HG03097 (cell line): Measurements from ENCODE around the gene FBN1.

Experiments
- ATAC-seq: cut with Tn5 transposase; IDR thresholded peaks from one replicate; pipeline ENCODE4 v1.9.1; 2021; ENCODE audit not compliant: unreplicated experiment, low FRiP score

The FBN1 gene

DNA sequence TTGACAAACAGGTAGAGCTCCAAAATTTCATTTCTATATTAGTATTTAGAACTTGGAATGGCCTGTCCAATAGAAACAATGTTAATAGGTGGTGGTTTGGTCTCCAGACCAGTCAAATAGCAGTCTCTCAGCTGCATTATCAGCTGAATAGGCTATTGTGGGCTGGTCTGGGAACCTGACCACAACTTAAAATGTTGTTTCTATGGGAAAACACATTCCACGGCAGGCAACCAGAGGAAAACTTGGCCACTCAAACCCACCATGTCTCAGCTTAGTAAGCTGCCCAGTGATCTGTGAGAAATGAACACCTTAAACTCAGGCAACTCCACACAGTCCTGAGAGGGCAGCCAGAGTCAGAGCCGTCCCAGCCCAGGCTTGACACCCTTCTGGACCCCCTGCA is 20.4 kb downstream of the FBN1 start:
- no peak for ATAC-seq

DNA sequence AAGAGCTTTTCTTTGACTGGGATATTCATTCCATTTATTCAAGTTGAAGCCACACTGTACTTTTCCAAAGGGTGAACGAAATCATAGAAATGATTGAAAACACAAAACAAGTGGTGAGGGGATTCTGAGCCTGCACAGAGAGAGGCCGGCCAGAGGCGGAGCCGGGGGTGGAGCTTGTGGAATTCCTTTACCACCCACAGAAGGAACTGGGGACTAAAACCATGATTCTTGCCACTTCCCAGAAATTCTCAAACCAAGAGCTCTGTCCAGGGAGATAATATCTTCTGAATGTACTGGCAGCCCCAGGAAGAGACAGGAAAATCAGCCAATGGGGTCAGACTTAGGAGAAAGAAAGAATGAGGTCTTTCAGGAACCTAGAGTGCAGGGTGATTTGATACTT is 20.8 kb downstream of the FBN1 start:
- no peak for ATAC-seq

DNA sequence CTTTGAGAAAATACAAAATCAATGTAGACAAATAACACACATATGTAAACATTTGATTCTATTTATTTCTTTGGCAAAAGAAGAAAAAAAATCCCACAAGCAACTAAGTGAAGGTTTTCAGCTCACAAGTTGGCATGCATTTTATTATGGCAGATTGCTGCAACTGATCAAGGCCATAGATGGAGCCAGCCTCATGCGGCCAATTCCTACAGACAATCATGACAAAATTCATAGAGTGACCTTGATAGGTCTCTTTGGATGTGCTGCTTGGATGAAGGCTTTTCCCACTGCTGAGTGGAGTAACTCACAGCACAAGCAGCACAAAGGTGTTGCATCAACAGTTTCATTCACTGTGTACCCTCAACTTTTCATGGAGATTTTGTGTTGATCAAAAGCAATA is 22.1 kb downstream of the FBN1 start:
- no peak for ATAC-seq

DNA sequence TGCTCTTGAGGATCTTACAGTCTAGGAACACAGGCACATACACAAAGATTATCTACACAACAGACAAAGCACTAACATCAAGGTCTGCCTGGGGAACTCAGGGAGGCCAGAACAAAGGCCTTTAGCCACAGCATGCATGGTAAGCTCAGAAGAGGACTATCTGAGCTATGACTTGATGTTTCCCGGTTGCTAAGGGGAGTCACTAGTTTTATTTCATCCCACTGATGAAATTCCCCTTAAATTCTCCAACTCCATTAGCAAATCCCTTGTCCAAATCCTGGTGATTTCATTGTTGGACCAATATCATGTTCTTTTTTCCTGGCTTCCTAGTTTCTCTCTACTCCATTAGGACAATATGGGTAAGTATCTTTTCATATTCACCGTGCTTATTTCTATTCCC is 23.3 kb downstream of the FBN1 start:
- ATAC-seq = no peak

- ATAC-seq = no peak
Observed at GRCh38 chr15:48619446-48619845, 26.1 kb downstream of the FBN1 start.

- no peak for ATAC-seq
Observed at GRCh38 chr15:48617619-48618018, 27.9 kb downstream of the FBN1 start.

GRCh38 chr15:48616216-48616615 is 29.3 kb downstream of the FBN1 start:
- ATAC-seq = no peak

- ATAC-seq = no peak
Observed at GRCh38 chr15:48614051-48614450, 31.5 kb downstream of the FBN1 start.

DNA sequence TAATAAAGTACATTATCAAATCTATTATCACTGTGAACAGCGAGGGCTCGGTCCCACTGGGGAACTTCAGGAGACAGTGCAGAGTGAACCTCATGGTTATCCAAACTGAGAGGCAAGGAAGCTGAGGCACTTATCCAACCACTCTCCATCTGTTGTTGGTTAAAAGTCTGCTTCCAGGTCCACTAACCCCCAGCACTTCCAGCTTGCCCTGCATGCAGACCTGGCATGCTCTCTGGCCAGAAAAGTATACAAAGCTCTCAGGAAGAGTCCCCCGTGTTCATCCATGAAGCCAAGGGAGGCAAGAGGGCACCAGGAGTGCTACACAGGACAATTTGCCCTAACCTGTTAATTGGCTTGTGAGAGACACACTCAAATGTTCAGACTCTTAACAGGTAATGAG is 36.0 kb downstream of the FBN1 start:
- ATAC-seq = no peak

GRCh38 chr15:48607846-48608245 is 37.7 kb downstream of the FBN1 start:
- ATAC-seq = no peak

- no peak for ATAC-seq
Observed at GRCh38 chr15:48604567-48604966, 40.9 kb downstream of the FBN1 start.

GRCh38 chr15:48603922-48604321 is 41.6 kb downstream of the FBN1 start:
- no peak for ATAC-seq

DNA sequence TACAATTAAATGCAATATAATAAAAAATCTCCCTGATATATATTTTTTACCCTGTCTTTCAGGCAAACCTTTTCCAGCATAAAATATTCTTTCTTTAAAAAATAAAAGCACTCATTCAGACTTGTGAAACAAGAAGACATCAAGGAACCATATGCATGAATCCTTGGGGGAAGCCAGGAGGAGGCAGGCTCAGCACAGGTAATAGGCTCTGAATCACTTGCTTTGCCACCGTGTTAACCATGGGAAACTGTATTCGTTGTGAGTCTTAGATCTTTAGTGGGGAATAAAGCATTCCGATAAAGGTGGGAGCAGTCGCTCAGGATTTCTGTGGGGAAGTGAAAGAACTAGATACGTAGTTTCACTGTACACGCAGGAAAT is 42.4 kb downstream of the FBN1 start:
- ATAC-seq = no peak

DNA sequence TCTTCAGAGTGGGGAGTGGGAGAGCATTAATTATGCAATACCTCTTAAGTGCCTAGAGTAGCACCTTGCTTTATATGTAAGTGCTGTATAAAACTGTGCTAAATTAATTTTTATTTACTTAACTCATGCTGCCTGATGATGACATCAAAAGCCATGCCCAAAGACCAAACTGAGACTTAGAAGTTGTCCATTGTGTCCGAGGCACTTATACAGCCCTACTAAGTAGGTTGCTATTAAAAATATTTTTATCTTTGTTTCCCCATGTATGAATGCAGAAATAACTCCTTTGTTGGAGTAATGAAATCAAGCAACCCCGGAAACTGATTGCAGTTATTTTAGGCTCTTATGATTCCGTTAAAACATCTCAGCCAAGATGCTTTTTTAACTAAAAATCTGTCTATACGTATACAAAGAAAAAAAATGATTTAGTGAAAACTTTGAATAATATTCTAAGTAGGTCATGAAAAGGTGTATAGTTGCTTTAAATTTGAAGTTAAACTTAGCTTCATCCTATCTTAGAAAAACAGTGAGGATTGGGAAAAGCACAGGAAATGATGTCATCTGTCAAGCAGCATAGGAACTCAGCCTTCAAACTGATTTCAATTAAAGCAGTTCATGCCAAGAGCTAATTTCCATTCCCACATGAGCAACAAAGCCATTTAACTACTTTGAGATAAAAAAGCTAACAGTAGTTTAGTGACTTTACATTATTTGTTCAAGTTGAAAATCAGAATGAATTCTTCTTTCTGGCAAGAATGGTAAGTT is 43.0 kb downstream of the FBN1 start:
- no peak for ATAC-seq

GRCh38 chr15:48601095-48601494 is 44.4 kb downstream of the FBN1 start:
- ATAC-seq = no peak

DNA sequence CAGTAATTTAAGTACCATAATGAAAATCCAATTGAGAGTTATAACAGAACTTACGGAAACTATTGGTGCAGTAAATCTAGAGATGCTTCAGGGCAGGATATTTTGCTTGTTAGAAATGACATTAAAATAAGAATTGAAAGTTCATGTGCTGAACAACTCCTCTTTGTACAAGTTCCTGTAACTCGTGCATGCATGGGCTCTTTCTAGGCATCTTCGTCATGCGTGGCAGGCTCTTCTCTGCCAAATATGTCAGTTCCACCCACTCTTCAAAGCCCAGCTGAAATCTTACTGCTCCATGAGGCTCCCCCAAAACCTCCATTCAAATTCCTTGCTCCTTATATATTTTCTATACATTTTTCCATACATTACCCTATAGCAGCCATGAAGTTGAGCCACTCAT is 48.7 kb downstream of the FBN1 start:
- no peak for ATAC-seq

GRCh38 chr15:48596415-48596814 is 49.1 kb downstream of the FBN1 start:
- ATAC-seq = no peak

GRCh38 chr15:48595981-48596380 is 49.5 kb downstream of the FBN1 start:
- ATAC-seq = no peak

GRCh38 chr15:48592933-48593332 is 52.6 kb downstream of the FBN1 start:
- no peak for ATAC-seq

DNA sequence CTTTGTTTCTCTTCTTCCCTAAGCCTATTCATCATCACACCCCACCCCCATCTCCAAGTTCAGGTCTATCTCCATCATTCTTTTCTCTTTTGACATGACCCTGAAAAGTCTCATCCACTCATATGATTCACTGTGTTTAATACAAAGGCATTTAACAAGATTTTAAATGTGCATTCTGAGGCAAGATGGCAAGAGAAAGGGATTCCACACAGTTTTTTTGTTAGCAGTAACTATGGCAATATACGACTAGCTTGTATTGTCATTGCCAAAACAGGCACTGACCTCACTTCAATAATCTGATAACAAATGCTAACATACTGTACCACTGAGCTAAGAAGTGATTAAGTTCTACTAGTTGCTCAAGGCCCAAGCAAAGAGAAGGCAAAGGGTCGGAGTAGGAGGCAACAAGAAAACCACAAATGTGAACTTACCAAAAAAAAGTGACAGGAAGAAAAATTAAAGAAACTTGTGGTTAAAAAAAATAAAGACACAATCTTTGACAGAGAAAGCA is 53.2 kb downstream of the FBN1 start:
- no peak for ATAC-seq

GRCh38 chr15:48590723-48591122 is 54.8 kb downstream of the FBN1 start:
- ATAC-seq = no peak

- no peak for ATAC-seq
Observed at GRCh38 chr15:48584812-48585563, 60.5 kb downstream of the FBN1 start.
